Upper lobe of left lung (tissue), 6 donors: ENCODE measurements around the gene ANKRD65. TPM values are rescaled to one million over a fixed set of nuclear protein-coding genes. Genes with fewer than 3 reads are reported as not detected.

Source experiments
- ATAC-seq, 2 donors: fragments of 200-7000 bp; cut with Tn5 transposase; one replicate each; pipeline ENCODE4 v1.9.1; 2022; ENCODE audit warnings: mild to moderate bottlenecking in 2 of 2, moderate library complexity in 2 of 2; ENCODE audit not compliant: low FRiP score in 2 of 2
- DNase-seq, 2 donors: peaks; one replicate each; pipeline ENCODE4 v3.0.0-alpha.2; 2019 to 2020
- H3K27ac ChIP-seq, 4 donors: fragments of 200-600 bp; sonication (generic); one replicate each; pipeline ENCODE4 v1.5.1; 2016 to 2019
- H3K27me3 ChIP-seq, 4 donors: fragments of 200-600 bp; sonication (generic); one replicate each; pipeline ENCODE4 v1.5.1; 2017 to 2019
- H3K36me3 ChIP-seq, 4 donors: fragments of 200-600 bp; sonication (generic); one replicate each; pipeline ENCODE4 v1.5.1; 2016 to 2019
- H3K4me1 ChIP-seq, 4 donors: fragments of 200-600 bp; sonication (generic); one replicate each; pipeline ENCODE4 v1.5.1; 2018 to 2019
- H3K4me3 ChIP-seq, 4 donors: fragments of 200-600 bp; sonication (generic); one replicate each; pipeline ENCODE4 v1.5.1; 2017 to 2019; ENCODE audit warnings: mild to moderate bottlenecking in 2 of 4, moderate library complexity in 1 of 4
- H3K9me3 ChIP-seq, 4 donors: fragments of 200-600 bp; sonication (generic); one replicate each; pipeline ENCODE4 v1.5.1; 2018 to 2019
- CTCF ChIP-seq, 6 experiments: fragments of 450-650 bp in 4 of 6; fragments of 200-600 bp in 2 of 6; sonication (generic) in 2 of 6; IDR thresholded peaks; one replicate each; pipeline ENCODE4 v1.5.1; 2016 to 2019; ENCODE audit warnings: antibody characterized with exemption in 6 of 6
- EP300 ChIP-seq, 4 donors: sonication (generic); formaldehyde crosslinking; IDR thresholded peaks; one replicate each; pipeline ENCODE4 v1.5.1; 2017; ENCODE audit warnings: antibody characterized with exemption in 4 of 4, control low read depth in 2 of 4
- POLR2A ChIP-seq, 4 donors: fragments of 450-650 bp; IDR thresholded peaks; one replicate each; pipeline ENCODE4 v1.5.1; 2016 to 2017; ENCODE audit warnings: antibody characterized with exemption in 4 of 4, mild to moderate bottlenecking in 2 of 4
- POLR2AphosphoS5 ChIP-seq, 2 donors: sonication (generic); formaldehyde crosslinking; IDR thresholded peaks; one replicate each; pipeline ENCODE4 v1.5.1; 2017; ENCODE audit warnings: antibody characterized with exemption in 2 of 2
- WGBS, 2 donors: methylation state at CpG; one replicate each; pipeline ENCODE4 v1.1.5; 2017 to 2018; 5-methylcytosine and 5-hydroxymethylcytosine counted together
- total RNA-seq, 6 donors: library from RNA; depleted of rRNA in 4 of 6; stranded (reverse); fragments of >200 nt in 4 of 6; gene quantifications; one replicate each; pipeline versions ENCODE4 v1.1.0 to v1.2.1, GENCODE V29; 2016 to 2021
- donor health status: DM: no; HTN: no; CAD: no; lungs with moderate emphysema.
- donor health status: DM: no; HTN: yes; CAD: no; lungs with severe emphysema.

The ANKRD65 gene
- total RNA-seq, 6 donors from 2014 or later = 21.3 to 54.5 (median 34.7) TPM

GRCh38 chr1:1400576-1401456 is 20.3 kb downstream of the ANKRD65 start:
- WGBS, 2 donors = 88 to 90% methylated on average over 7 to 22 of the region's 22 CpGs
- Histone ChIP-seq H3K4me1 (peaks cover 30 to 50% (median 34%) of the 10 kb centered on the region in 4 donors), H3K36me3 (peaks cover 25 to 70% (median 58%) of the 10 kb centered on the region in 4 donors)

GRCh38 chr1:1399872-1400575 is 21.1 kb downstream of the ANKRD65 start:
- DNase-seq (no peak), ATAC-seq (peak in 1 of 2 donors; percentile 8)
- peak overlapping the region; percentile 83 to 100 (median 99) for H3K4me3 ChIP-seq
- peaks cover 24 to 47% (median 27%) of the 10 kb centered on the region in 4 donors for H3K4me1 ChIP-seq
- H3K36me3 ChIP-seq = peaks cover 25 to 70% (median 56%) of the 10 kb centered on the region in 4 donors
- no peaks in the 10 kb centered on the region for H3K27me3 ChIP-seq
- H3K9me3 ChIP-seq = no peaks in the 10 kb centered on the region
- WGBS, 2 donors = 2 to 6% methylated on average over 23 to 30 of the region's 34 CpGs
- TF ChIP-seq POLR2A (IDR thresholded peaks at IDR 0.05) (no peak), EP300 (IDR thresholded peaks at IDR 0.05) (no peak), POLR2AphosphoS5 (IDR thresholded peaks at IDR 0.05) (no peak), CTCF (IDR thresholded peaks at IDR 0.05) (no peak)
- H3K27ac ChIP-seq = peak overlapping the region; percentile 90 to 94 (median 93)

More at GRCh38 chr1:1400576-1401456, 20.3 kb downstream of the ANKRD65 start:
- no peak for ATAC-seq
- H3K27ac ChIP-seq = peak overlapping the region; percentile 90 to 94 (median 93)
- DNase-seq = no peak
- no peaks in the 10 kb centered on the region for H3K9me3 ChIP-seq
- no peak for TF ChIP-seq EP300 (IDR thresholded peaks at IDR 0.05)
- no peak for TF ChIP-seq POLR2A (IDR thresholded peaks at IDR 0.05)
- no peak for TF ChIP-seq POLR2AphosphoS5 (IDR thresholded peaks at IDR 0.05)
- no peak for TF ChIP-seq CTCF (IDR thresholded peaks at IDR 0.05)
- H3K27me3 ChIP-seq = no peaks in the 10 kb centered on the region
- peak overlapping the region in 3 of 4 donors; percentile 98 to 100 (median 100) for H3K4me3 ChIP-seq

- no peaks in the 10 kb centered on the region for H3K27me3 ChIP-seq
- ATAC-seq (peak; percentile 99), DNase-seq (peak; percentile 98 to 100)
- no peaks in the 10 kb centered on the region for H3K9me3 ChIP-seq
- WGBS, 2 donors = 0 to 1% methylated on average over 4 to 43 of the region's 86 CpGs
- peak within 1 kb of the TSS; percentile 90 to 94 (median 93) for H3K27ac ChIP-seq
- TF ChIP-seq POLR2A (IDR thresholded peaks at IDR 0.05) = peak in 3 of 4 donors; percentile 41 to 81 (median 69)
- no peak for TF ChIP-seq EP300 (IDR thresholded peaks at IDR 0.05)
- peak; percentile 77 to 95 (median 91) for TF ChIP-seq CTCF (IDR thresholded peaks at IDR 0.05)
- peak; percentile 84 to 92 for TF ChIP-seq POLR2AphosphoS5 (IDR thresholded peaks at IDR 0.05)
- peaks cover 22 to 70% (median 54%) of the 10 kb centered on the region in 4 donors for H3K36me3 ChIP-seq
- peak within 1 kb of the TSS; percentile 96 to 100 (median 99) for H3K4me3 ChIP-seq
- H3K4me1 ChIP-seq = peaks cover 24 to 47% (median 26%) of the 10 kb centered on the region in 4 donors
Observed at GRCh38 chr1:1399187-1399871, 21.7 kb downstream of the ANKRD65 start, which contains the start of gene CCNL2. CCNL2 (minus strand) TSS chr1:1399335; CDS start chr1:1399306, 29 bp downstream.

GRCh38 chr1:1398677-1399186 is 22.3 kb downstream of the ANKRD65 start:
- Histone ChIP-seq H3K36me3 (peaks cover 23 to 70% (median 55%) of the 10 kb centered on the region in 4 donors), H3K27ac (peak overlapping the region; percentile 90 to 94 (median 93)), H3K4me1 (peaks cover 24 to 45% (median 26%) of the 10 kb centered on the region in 4 donors), H3K9me3 (no peaks in the 10 kb centered on the region), H3K4me3 (peak overlapping the region; percentile 96 to 100 (median 99)), H3K27me3 (no peaks in the 10 kb centered on the region)
- 1% methylated on average over 50 of the region's 54 CpGs; no CpG with 5 or more reads in 1 of the 2 donors for WGBS, 2 donors
- no peak for DNase-seq
- ATAC-seq = peak in 1 of 2 donors; percentile 4
- no peak for TF ChIP-seq EP300 (IDR thresholded peaks at IDR 0.05)
- no peak for TF ChIP-seq POLR2A (IDR thresholded peaks at IDR 0.05)
- no peak for TF ChIP-seq CTCF (IDR thresholded peaks at IDR 0.05)
- TF ChIP-seq POLR2AphosphoS5 (IDR thresholded peaks at IDR 0.05) = no peak
